ENCODE measurements around the gene WNT16.
A peak's percentile ranks its signal among the peaks of the same experiment; 100 is the strongest.
"Not testable (repeated sequence)": the region's sequence is repeated elsewhere in the genome, so short reads cannot be mapped to it uniquely, and the experiment has no call there.

The WNT16 gene, protein sequence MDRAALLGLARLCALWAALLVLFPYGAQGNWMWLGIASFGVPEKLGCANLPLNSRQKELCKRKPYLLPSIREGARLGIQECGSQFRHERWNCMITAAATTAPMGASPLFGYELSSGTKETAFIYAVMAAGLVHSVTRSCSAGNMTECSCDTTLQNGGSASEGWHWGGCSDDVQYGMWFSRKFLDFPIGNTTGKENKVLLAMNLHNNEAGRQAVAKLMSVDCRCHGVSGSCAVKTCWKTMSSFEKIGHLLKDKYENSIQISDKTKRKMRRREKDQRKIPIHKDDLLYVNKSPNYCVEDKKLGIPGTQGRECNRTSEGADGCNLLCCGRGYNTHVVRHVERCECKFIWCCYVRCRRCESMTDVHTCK

DNA sequence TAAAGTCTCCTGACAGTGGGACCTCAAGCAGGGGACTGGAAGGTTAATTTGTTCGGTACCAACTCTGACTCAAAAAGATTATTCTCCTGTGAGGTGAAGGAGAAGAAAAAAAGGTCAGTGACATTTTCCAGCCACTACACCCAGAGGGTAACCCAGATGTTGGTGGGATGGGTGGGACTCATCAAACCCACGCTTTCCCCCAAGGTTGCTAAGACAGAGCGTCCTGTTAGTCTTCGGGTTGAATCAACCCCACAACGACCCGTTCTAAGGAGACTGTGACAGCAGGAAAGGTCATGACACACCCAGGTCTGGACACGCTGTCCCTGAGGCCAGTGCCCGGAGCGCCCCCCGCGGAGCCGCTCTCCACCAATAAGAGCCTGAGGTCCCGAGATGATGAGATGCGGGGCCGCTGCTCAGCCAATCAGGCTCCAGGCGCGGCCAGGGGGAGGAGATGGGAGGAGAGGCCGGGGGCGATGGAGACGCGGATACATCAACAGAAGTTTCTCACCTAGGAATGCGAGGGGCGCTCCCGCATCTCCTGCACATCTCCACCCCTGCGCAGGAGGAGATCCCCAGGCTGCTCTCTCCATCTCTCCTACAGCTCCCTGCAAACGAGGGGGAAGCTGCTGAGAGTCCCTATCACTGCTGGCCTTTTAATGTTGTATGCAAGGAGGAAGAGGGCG is at the start of gene WNT16:
WNT16 (plus strand) TSS at position 493 of the 683 bp plus-strand sequence. CDS start 293 bp downstream, outside the sequence.
- no peak for DNase-seq

DNA sequence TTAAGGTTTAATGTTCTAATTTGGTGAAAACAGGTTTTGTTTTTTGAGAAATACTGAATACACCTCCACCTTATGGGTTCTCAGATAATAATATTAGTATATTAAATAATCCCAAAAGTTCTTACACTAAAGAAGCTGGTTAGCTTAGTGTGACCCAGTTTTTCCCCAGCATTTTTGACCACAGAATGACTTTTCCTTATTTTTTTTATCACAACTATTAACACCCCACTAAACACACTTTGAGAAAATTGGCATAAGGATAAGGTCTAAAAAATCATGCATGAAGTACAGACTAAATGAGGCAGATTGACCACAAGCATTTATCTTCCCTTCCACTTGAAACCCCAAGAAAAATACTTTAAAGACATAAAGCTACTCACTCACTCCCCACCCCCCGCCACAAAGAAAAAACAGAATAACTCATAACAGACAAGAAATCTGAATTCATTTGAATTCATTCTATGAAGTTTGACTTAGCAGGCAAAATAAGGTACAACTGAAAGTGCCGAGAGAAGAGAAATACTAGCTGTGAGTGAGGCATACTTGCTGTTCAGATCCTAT is 49.7 kb upstream of the WNT16 start:
- DNase-seq = no peak

DNA sequence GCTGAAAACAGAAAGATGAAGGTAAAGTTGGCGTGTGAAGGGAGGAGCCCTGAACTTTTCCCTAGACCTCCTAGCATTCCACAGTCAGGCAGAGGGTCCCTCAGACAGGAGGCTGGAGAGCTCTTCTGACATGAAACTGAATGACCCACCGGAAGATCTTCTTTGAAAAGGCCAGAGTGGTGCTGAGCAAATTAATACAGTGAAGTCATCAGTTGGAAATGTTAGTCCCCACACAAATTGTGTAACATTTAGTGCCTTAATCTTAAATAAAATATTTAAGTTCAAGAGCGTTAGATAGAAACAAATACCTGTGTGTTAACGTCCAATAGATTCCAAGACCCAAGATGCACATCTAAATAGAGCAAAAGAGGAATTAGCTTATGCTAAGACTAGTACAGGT is 49.0 kb upstream of the WNT16 start:
- no peak for DNase-seq

DNA sequence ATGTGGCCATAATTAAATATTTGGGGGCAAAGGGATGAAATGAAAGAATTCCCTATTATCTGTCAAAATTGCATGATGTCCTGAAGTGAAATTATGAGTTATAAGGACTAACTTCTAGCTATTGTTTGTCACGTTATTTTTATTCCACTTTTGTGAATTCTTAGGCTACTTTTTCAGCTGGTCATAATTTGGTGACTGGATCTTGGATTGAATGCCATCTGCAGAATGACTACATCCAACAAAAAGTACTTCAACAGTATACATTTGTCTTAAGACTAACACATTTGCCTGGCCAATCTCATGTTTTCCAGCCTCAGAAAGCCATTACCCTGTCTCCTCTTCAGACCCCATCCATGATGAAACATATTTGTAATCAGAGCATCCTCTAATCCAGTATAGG is 48.1 kb upstream of the WNT16 start:
- DNase-seq = no peak

DNA sequence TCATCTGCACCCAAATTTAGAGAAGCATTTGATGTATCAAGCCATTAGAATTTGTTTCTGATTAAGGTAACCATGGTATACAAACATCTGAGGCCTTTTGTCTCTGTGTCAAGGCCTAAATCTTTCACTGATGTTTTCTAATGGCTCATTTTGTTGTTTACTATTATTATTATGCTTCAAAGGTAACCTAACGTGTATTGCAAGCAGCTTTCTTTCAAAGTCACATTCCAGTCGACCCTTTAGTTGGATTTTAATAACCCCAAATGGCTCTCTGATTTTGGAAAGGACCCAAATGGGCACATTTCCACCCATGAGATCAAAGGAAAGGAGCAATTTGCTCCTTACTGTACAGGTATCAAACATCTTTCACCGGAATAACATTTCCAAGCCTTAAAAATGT is 46.7 kb upstream of the WNT16 start:
- DNase-seq = peak; percentile 70

DNA sequence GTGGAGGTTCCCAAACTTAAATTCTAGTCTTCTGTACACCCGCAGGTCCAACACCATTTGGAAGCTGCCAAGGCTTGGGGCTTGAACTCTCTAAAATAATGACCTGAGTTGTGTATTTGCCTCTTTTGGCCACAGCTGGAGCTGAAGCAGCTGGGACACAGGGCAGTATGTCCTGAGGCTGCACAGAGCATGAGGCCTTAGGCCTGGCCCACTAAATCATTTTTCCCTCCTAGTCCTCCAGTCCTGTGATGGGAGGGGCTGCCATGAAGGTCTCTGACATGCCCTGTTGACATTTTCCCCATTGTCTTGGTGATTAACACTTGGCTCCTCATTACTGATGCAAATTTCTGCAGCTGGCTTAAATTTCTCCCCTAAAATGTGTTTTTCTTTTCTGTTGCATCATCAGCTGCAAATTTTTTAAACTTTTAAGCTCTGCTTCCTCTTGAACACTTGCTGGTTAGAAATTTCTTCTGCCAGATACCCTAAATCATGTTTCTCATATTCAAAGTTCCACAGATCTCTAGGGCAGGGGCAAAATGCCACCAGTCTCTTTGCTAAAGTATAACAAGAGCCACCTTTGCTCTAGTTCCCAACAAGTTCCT is 43.6 kb upstream of the WNT16 start:
- no peak for DNase-seq

DNA sequence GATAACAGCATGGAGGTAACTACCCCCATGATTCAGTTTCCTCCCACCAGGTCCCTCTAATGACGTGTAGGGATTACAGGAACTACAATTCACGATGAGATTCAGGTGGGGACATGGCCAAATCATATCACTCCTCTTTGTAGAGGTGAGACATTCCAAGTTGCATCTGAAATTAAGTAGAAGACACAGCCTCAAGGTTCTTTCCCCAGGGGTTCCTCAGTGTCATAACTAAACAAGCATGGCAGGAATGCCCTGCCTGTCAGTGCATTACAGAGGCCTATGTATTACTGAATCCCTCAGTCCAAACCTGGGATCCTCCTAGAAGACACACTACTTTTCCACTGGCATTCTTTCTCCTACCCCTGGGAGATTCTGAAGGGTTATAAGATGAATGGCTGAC is 42.6 kb upstream of the WNT16 start:
- no peak for DNase-seq

DNA sequence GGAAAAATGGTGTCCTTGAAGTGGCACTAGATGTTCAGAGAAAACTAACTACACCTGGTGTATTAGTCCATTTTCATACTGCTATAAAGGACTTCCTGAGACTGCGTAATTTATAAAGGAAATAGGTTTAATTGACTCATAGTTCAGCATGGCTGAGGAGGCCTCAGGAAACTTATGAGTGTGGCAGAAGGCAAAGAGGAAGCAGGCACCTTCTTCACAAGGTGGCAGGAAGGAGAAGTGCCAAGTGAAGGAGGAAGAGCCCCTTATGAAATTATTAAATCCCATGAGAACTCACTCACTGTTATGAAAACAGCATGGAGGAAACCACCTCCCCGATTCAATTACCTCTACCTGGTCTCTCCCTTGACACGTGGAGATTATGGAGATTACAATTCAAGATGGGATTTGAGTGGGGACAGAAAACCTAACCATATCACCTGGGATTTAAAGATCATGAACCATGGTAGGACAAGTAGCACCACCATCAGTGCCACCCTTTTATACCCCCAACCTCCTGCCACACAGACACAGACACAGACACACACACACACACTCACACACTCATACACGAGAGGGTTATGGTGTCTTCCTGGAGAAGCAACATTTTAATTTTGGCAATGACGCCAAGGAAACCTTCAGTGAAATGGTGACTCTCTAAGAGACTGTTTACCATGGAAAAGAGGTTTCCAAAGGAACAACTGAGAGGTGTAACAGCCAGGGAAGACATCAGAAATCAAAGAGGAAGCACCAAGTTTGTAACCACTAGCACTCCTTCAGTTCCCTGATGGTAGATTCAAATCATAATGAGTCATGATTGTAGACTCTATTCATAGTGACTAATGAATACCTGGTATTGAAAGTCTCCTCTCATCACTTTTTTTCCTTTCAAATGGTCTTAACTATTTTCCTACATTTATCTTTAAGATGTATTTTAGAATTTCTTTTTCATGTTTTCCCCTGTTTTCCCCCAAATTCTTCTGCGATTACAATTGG is 41.8 kb upstream of the WNT16 start:
- no peak for DNase-seq

DNA sequence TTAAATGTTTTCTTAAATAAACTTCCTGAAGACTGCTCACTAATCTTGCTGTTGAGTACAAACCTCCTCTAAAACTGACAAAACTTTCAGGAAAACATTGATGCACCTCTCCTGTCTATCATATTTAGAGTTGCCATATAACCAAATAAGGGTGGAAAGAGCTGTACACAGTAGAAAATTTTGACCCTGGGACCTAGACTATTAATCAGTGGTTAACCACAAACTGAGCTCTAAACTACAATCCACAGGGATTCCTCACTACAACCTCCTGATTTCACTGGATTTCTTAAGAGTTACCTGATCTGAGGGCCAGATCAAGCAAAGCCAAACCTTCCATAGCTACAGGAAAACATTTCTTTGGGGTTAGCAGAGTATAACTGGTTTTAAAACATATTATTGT is 39.9 kb upstream of the WNT16 start:
- DNase-seq = no peak

DNA sequence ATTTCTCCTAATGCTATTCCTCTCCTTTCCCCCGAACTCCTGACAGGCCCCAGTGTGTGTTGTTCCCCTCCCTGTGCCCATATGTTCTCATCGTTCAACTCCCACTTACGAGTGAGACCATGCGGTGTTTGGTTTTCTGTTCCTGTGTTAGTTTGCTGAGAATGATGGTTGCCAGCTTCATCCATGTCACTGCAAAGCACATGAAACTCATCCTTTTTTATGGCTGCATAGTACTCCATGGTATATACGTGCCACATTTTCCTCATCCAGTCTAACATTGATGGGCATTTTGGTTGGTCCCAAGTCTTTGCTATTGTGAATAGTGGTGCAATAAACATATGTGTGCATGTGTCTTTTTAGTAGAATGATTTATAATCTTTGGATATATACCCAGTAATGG is 38.9 kb upstream of the WNT16 start:
- DNase-seq = not testable (repeated sequence)

DNA sequence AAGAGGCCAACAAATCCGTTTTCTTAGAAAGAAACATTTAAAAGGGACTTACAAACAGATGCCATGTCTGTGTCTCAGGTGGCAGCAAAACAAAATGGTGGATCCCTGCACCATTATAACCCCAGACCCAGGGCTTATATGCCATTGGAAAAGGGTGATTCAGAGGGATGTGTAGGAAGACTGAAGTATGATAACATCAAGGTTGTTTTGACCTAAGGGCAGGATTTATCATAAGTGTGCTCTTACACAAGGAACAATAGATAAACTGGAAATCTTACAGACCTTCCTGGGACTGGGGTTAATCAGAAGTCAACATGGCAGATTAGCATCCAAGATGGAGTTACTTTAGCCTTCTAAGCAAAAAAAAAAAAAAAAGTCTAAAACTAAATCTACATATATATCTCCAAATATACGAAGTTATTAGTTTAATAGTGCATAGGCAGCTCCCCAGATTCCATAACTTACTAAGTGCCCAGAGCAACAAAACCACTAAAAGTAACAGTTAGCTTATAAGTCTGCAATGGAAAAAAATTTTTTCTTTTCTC is 34.3 kb upstream of the WNT16 start:
- DNase-seq = no peak

DNA sequence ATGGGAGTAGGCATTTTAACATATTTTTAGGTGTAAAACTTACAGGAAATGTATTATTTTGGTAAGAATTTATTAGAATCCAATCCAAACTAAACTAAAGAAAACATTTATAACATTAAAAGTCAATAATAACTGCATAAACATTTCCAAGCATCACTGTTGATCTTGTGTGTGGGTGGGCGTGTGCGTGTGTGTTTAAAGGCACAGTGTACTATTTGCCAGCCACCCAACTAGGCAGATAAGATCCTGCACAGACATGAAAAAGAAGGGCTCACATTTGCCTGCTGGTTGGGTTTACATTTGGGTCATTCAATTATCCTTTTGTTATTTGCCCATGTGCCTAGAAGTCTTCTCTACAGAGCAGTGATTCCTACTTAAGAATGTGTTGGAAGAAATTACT is 31.0 kb upstream of the WNT16 start:
- DNase-seq = no peak

DNA sequence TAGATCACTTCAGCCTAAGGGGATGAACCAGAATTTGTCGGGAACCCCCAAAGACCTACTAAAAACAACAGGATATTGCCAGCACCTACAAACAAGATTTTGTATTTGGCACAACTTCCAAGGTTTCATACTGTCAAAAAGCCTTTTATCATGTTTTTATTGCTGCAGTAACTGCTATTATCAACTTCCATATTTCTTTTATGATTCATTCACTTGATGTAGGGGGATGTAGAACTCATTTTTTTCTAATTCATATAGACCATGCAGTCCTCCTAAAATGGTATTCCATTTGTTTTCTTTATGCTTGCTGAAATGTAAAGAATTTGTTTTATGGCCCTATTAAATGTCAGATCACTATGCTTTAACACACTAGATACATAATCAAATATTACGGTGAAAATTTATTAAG is 30.0 kb upstream of the WNT16 start:
- no peak for DNase-seq

DNA sequence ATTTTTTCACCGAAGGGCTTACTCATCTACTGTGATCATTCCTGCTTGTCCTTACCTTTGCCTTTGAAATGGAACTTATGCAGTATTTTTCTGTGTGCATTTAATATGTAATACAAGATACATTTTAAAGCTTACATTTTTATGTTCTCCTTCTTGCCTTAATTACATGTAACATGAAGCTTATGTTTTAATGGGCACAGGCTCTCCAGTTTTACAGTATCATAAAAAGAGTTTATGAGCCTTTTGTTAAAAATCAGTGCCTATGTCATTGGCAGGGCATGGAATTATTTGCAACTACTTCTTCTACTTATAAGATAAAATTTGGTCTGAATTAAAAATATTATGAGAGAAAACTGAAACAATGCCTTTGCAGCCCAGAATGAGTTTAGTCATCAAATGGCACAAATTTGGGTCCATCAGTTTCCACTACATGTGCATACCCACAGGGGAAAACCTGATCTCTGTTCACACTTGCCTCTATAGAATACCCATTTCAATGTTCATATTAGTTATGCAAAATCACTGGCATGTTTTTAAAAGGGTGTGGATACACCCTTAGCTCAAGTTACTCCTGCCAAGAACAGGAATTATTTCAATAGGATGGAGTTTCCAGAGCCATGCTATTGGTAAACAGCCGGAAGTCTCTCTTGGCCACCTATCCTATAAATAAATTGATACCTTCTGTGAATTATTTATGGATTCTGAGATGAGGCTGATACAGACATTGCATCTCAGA is 27.9 kb upstream of the WNT16 start:
- DNase-seq = no peak

DNA sequence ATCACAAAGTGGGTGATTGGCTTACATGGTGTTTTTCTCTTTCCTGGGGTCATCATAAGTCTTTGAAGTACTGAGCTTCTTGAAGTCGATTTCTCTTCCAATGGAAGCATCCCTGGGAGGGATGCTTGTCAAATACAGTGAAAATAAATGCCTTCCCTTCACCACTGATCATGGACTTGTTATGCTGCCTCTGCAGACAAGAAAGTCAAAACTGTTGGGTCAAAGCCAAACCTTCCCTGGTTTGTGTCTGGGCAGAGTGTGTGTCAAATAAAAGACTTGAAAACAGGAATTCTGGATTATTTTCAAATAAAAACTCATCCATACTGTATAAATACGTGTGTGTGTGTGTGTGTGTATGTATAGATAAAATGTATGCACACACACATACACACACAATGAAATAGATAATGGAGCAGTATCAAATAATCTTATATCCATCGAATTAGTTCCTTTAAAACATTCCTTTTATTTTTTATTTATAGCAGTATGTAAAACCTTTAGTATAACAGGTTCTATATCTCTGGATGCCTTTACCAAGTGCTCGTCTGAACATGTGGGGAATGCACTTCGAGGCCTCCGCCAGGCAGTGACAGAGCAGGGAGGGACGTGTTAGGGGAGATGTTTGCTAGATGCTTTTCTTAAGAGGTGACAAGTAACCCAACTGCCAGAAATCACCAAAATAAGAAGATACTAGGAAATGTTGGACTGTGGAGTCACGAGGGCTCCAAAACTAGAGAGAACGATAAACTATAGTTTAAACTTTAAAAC is 27.2 kb upstream of the WNT16 start:
- DNase-seq = no peak

DNA sequence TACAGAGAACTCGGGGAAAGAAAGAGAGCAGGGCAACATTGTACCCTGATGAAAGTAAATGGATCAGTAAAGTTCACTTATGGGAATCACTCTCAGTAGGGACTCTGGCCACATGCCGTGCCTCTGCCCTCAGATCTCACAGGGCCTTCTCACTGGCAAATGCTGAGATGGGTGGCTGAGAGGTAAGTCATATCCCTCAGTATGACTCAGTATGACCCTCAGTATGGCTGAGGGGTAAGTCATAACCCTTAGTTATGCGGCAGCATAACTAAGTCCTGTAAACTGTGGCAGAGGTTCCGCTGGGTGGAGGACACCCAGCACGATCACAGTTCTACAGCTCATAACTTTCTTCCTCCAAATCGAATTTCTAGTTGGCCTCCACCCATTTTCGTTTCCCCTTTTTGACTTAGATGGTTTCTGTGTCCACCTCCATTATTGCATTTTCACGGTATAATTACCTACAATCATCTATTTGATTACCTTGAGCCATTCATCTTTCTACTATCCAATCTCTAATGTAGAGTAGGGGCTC is 26.5 kb upstream of the WNT16 start:
- DNase-seq = no peak

DNA sequence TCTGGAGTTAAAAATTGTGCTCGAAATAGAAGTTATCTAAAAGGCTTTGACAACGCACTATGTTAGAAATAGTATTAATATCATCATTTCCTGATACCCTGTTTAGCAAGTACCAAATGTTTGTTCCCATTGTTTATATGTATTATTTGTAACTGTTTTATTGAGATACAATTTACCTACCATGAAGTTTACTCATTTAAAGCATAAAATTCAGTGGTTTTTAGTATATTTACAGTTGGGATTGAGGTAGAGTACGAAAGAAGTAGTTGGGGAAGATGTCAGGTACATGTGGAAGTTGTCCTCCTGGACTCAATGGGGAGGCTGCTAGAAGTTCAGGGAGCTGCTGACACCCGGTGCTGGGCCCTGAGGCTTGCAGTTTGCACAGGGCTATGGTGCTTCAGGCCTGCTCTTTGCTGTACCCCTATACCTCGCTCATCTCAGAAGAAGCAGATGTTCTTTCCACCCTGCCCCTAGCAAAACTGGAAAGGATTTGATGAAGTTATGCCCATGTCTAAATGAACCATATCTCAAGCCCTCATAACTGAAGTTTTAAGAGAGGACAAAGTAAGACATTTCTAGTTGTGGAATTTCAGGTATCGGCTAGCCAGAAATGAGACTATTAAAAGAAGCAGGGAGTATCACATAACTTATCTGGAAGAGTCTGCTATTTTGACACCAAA is 25.2 kb upstream of the WNT16 start:
- DNase-seq = no peak

DNA sequence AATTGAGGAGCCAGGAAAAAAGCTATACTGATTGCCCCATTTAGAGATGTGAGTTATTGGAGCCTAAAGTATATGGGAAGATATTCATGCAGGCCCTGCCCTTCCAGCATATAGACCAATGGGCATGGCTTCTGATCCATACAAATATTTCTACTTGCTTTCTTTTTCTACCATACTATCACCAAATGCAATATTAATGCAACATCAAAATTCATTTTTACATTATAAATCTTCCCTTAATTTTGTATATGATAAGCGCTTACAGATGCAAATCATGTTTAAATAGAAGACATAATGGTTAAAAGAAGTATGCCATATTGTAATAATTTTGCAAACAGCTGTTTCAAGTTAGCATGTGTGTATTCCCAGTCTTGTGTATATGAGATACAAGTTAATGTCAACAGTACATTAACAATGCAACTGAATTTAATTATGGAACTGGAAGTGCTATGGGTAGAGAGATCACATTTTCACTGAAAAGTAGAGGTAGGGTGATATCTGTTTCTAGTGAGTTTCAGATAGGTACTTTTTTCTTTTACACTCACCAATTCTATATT is 24.6 kb upstream of the WNT16 start:
- no peak for DNase-seq

DNA sequence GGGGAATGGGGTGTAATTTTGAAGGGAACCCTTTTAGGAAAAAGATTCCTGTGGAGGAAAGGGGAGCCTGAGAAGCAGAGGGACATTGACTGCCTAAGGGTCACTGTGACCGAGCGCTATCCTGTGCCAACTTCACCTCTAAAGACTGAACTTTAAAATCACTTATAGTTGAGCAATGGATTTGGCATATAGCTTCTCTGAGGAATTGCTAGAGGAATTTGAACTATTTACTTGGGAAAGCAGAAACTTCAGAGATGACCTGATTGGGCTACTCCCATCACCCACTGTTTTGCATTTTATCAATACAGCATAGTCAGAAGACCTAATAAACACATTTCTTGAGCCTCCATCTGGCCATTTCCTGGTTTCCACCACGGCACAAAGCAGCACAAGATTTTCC is 23.7 kb upstream of the WNT16 start:
- DNase-seq = no peak

DNA sequence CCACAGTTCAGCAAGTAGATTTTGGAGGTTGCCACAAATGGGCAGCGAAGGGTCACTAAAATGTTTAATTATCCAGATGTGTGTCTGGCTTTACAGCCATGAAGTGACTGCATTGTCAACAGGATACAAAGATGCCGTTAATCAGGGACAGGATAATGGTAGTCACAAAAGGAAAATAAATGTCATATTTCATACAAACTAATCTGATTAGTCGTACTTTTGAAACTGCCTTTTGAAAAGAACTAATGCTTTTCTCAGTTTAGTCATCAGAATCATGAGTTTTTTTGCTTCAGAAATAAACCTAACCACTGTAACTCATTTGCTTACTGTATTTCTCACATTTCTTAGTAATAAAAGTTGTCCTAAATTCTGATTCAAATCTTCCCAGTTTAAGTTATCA is 22.2 kb upstream of the WNT16 start:
- DNase-seq = no peak

All from NCI-H1105 treated with DMSO at 0.1 percent for 48 hours (cell line).